GM23338 (cell line): ENCODE data around the gene COG1. TPM values are rescaled to one million over a fixed set of nuclear protein-coding genes. Genes with fewer than 3 reads are reported as not detected.

ENCODE experiments used
- ATAC-seq: fragments of 200-7000 bp; cut with Tn5 transposase; 3 replicates; pipeline ENCODE4 v1.9.1; 2020
- DNase-seq: peaks from one replicate; pipeline ENCODE4 v3.0.0-alpha.2; 2015; ENCODE audit warnings: low spot score
- H2AFZ ChIP-seq: fragments of 200-600 bp; sonication (generic); 2 replicates; pipeline ENCODE4 v1.8.0; 2016; ENCODE audit warnings: antibody characterized with exemption, mild to moderate bottlenecking, moderate library complexity
- H3F3A ChIP-seq: fragments of 200-600 bp; sonication (generic); replicated peaks from 2 replicates; pipeline ENCODE4 v1.8.0; 2017; ENCODE audit warnings: antibody characterized with exemption, mixed run types, low read depth
- H3K27ac ChIP-seq: fragments of 200-600 bp; sonication (generic); 2 replicates; pipeline ENCODE4 v1.6.1; 2016; ENCODE audit warnings: low read depth
- H3K27me3 ChIP-seq: fragments of 200-600 bp; sonication (generic); 2 replicates; pipeline ENCODE4 v1.8.0; 2016; ENCODE audit warnings: mild to moderate bottlenecking, mixed run types, moderate library complexity; ENCODE audit not compliant: insufficient read depth
- H3K36me3 ChIP-seq: fragments of 200-600 bp; sonication (generic); 2 replicates; pipeline ENCODE4 v1.8.0; 2016; ENCODE audit warnings: mild to moderate bottlenecking; ENCODE audit not compliant: insufficient read depth
- H3K4me1 ChIP-seq: fragments of 200-600 bp; sonication (generic); 2 replicates; pipeline ENCODE4 v1.8.0; 2016; ENCODE audit warnings: mild to moderate bottlenecking, moderate library complexity; ENCODE audit not compliant: insufficient read depth
- H3K4me2 ChIP-seq: fragments of 200-600 bp; sonication (generic); 2 replicates; pipeline ENCODE4 v1.7.1; 2017; ENCODE audit warnings: mixed run types
- H3K4me3 ChIP-seq: fragments of 200-600 bp; sonication (generic); 2 replicates; pipeline ENCODE4 v1.6.1; 2016; ENCODE audit warnings: mixed run types
- H3K79me2 ChIP-seq: fragments of 200-600 bp; sonication (generic); replicated peaks from 2 replicates; pipeline ENCODE4 v1.8.0; 2017; ENCODE audit warnings: mild to moderate bottlenecking; ENCODE audit not compliant: insufficient read depth
- H3K9me2 ChIP-seq: fragments of 200-600 bp; sonication (generic); 2 replicates; pipeline ENCODE4 v1.8.0; 2017; ENCODE audit not compliant: insufficient read depth
- H4K20me1 ChIP-seq: fragments of 200-600 bp; sonication (generic); replicated peaks from 2 replicates; pipeline ENCODE4 v1.8.0; 2017; ENCODE audit warnings: mild to moderate bottlenecking; ENCODE audit not compliant: insufficient read depth
- H3K27ac Mint-ChIP-seq: 2 replicates; pipeline ENCODE4 v1.8.0; 2020; ENCODE audit warnings: inconsistent platforms, mild to moderate bottlenecking, moderate library complexity, mixed read lengths
- H3K27me3 Mint-ChIP-seq: 3 replicates; pipeline ENCODE4 v1.8.0; 2022; ENCODE audit warnings: low read depth, mild to moderate bottlenecking, moderate library complexity, mixed read lengths, inconsistent platforms; ENCODE audit not compliant: insufficient read depth, poor library complexity
- H3K36me3 Mint-ChIP-seq: 3 replicates; pipeline ENCODE4 v1.8.0; 2021; ENCODE audit warnings: low read depth, mild to moderate bottlenecking, inconsistent platforms, moderate library complexity, mixed read lengths
- H3K4me1 Mint-ChIP-seq: 3 replicates; pipeline ENCODE4 v1.8.0; 2020; ENCODE audit warnings: mild to moderate bottlenecking, inconsistent platforms, mixed read lengths
- H3K4me3 Mint-ChIP-seq: 3 replicates; pipeline ENCODE4 v1.8.0; 2021; ENCODE audit warnings: moderate library complexity, mild to moderate bottlenecking, inconsistent platforms, mixed read lengths
- H3K9me3 Mint-ChIP-seq: 3 replicates; pipeline ENCODE4 v1.8.0; 2020; ENCODE audit warnings: moderate library complexity, mild to moderate bottlenecking, inconsistent platforms, mixed read lengths
- CREB1 ChIP-seq: fragments of 250-450 bp; sonication (Bioruptor Pico); IDR thresholded peaks from 2 replicates; pipeline ENCODE4 v1.5.0; 2020; ENCODE audit warnings: low read depth, mild to moderate bottlenecking, moderate library complexity
- EZH2 ChIP-seq: fragments of 200-600 bp; sonication (generic); IDR thresholded peaks from one replicate; pipeline ENCODE4 v1.8.0; 2017; ENCODE audit warnings: antibody characterized with exemption, mild to moderate bottlenecking, low read depth; ENCODE audit not compliant: unreplicated experiment
- JUNB ChIP-seq: IDR thresholded peaks from one replicate; pipeline ENCODE4 v1.6.1; 2016; ENCODE audit warnings: antibody characterized with exemption; ENCODE audit not compliant: unreplicated experiment
- POLR2AphosphoS5 ChIP-seq: IDR thresholded peaks from 2 replicates; pipeline ENCODE4 v1.6.1; 2016; ENCODE audit warnings: antibody characterized with exemption, low read depth
- STAT1 ChIP-seq: IDR thresholded peaks from one replicate; pipeline ENCODE4 v1.6.1; 2016; ENCODE audit warnings: antibody characterized with exemption; ENCODE audit not compliant: unreplicated experiment
- ZNF114 ChIP-seq: fragments of 250-450 bp; sonication (Bioruptor Pico); IDR thresholded peaks from 2 replicates; pipeline ENCODE4 v1.5.0; 2020; ENCODE audit warnings: mild to moderate bottlenecking, moderate library complexity
- ZNF331 ChIP-seq: fragments of 250-450 bp; sonication (Bioruptor Pico); IDR thresholded peaks from 2 replicates; pipeline ENCODE4 v1.5.0; 2020; ENCODE audit warnings: low read depth, mild to moderate bottlenecking, moderate library complexity
- polyA plus RNA-seq: library from polyadenylated mRNA; unstranded; fragments of >200 nt; fragmentation: Nextera tagmentation; extraction: Ambion mirVana; gene quantifications from 2 replicates; pipeline ENCODE4 v1.2.1, GENCODE V29; 2016
- total RNA-seq: library from RNA; depleted of rRNA; stranded (reverse); fragments of >200 nt; shearing (Covaris generic); gene quantifications from 2 replicates; pipeline ENCODE4 v1.2.3, GENCODE V29; 2014
- TF ChIP-seq, protein P1 (sequence below): IDR thresholded peaks from 2 replicates; pipeline ENCODE4 v1.6.1; 2016; ENCODE audit warnings: antibody characterized with exemption
- TF ChIP-seq, protein P2 (sequence below): fragments of 250-450 bp; sonication (Bioruptor Pico); IDR thresholded peaks from 2 replicates; pipeline ENCODE4 v1.5.0; 2020; ENCODE audit warnings: mild to moderate bottlenecking, moderate library complexity
- TF ChIP-seq, protein P3 (sequence below), 2 experiments: fragments of 200-600 bp in 1 of 2; sonication (generic) in 1 of 2; conservative IDR thresholded peaks; 2 replicates each; pipeline versions ENCODE4 v1.5.1 to v1.6.1; 2016 to 2017; ENCODE audit warnings: antibody characterized with exemption in 2 of 2, low read depth in 2 of 2, mild to moderate bottlenecking in 2 of 2, moderate library complexity in 1 of 2

COG1 gene
- total and polyA plus RNA-seq, 2 experiments from 2014 or later = 15.0 to 26.1 TPM

DNA sequence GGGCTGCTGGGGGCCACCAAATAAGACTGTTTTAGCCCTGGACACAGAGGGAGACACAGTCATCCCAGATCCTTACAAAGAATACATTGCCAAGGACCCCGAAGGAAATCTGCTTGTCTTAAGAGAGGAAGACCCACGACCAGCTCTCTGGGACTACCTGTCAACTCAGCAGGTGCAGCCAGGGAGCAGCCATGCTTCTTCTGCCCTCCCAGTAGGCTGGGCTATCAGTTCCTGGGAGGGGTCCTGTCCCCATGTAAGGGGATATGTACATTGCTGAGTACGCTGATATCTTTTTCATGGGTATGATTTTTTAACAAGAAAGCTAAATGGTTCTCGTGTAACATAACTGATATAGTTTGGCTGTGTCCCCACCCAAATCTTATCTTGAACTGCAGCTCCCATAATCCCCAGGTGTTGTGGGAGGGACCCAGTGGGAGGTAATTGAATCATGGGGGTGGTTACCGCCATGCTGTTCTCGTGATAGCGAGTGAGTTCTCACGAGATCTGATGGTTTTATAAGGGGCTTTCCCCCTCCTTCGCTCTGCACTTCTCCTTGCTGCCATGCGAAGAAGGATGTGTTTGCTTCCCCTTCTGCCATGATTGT, 16.8 kb upstream of the COG1 start:
- Histone ChIP-seq H3K79me2 (no peaks in the 10 kb centered on the region), H3K27me3 (no peaks in the 10 kb centered on the region), H3F3A (no peaks in the 10 kb centered on the region), H3K4me1 (peaks cover 8% of the 10 kb centered on the region), H3K36me3 (no peaks in the 10 kb centered on the region), H3K4me2 (no peak overlapping the region), H3K4me3 (no peak overlapping the region), H3K9me2 (no peaks in the 10 kb centered on the region), H3K27ac (no peak overlapping the region), H2AFZ (no peak overlapping the region), H4K20me1 (peaks cover 4% of the 10 kb centered on the region)
- H3K27me3 Mint-ChIP-seq = peaks cover 2% of the 10 kb centered on the region
- H3K27ac Mint-ChIP-seq = no peak overlapping the region
- no peak overlapping the region for H3K4me3 Mint-ChIP-seq
- H3K4me1 Mint-ChIP-seq = peaks cover 10% of the 10 kb centered on the region
- ATAC-seq (no peak), DNase-seq (no peak)
- peaks cover 14% of the 10 kb centered on the region; the same call in 2 of the 3 replicates for H3K36me3 Mint-ChIP-seq
- no peak for TF ChIP-seq EZH2
- no peak for TF ChIP-seq JUNB
- no peak for TF ChIP-seq ZNF114
- no peak for TF ChIP-seq ZNF331 (CRISPR knock-in tag)
- no peak for TF ChIP-seq POLR2AphosphoS5
- TF ChIP-seq, protein P1, sequence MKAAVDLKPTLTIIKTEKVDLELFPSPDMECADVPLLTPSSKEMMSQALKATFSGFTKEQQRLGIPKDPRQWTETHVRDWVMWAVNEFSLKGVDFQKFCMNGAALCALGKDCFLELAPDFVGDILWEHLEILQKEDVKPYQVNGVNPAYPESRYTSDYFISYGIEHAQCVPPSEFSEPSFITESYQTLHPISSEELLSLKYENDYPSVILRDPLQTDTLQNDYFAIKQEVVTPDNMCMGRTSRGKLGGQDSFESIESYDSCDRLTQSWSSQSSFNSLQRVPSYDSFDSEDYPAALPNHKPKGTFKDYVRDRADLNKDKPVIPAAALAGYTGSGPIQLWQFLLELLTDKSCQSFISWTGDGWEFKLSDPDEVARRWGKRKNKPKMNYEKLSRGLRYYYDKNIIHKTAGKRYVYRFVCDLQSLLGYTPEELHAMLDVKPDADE = no peak
- H3K9me3 Mint-ChIP-seq = peaks cover 3% of the 10 kb centered on the region; the same call in 1 of the 3 replicates

GRCh38 chr17:73179387-73179786, 13.5 kb upstream of the COG1 start:
- no peaks in the 10 kb centered on the region for H3K27me3 Mint-ChIP-seq
- TF ChIP-seq EZH2 (no peak), CREB1 (CRISPR knock-in tag) (no peak), ZNF331 (CRISPR knock-in tag) (no peak), JUNB (no peak), ZNF114 (no peak), STAT1 (no peak)
- TF ChIP-seq, protein P2, sequence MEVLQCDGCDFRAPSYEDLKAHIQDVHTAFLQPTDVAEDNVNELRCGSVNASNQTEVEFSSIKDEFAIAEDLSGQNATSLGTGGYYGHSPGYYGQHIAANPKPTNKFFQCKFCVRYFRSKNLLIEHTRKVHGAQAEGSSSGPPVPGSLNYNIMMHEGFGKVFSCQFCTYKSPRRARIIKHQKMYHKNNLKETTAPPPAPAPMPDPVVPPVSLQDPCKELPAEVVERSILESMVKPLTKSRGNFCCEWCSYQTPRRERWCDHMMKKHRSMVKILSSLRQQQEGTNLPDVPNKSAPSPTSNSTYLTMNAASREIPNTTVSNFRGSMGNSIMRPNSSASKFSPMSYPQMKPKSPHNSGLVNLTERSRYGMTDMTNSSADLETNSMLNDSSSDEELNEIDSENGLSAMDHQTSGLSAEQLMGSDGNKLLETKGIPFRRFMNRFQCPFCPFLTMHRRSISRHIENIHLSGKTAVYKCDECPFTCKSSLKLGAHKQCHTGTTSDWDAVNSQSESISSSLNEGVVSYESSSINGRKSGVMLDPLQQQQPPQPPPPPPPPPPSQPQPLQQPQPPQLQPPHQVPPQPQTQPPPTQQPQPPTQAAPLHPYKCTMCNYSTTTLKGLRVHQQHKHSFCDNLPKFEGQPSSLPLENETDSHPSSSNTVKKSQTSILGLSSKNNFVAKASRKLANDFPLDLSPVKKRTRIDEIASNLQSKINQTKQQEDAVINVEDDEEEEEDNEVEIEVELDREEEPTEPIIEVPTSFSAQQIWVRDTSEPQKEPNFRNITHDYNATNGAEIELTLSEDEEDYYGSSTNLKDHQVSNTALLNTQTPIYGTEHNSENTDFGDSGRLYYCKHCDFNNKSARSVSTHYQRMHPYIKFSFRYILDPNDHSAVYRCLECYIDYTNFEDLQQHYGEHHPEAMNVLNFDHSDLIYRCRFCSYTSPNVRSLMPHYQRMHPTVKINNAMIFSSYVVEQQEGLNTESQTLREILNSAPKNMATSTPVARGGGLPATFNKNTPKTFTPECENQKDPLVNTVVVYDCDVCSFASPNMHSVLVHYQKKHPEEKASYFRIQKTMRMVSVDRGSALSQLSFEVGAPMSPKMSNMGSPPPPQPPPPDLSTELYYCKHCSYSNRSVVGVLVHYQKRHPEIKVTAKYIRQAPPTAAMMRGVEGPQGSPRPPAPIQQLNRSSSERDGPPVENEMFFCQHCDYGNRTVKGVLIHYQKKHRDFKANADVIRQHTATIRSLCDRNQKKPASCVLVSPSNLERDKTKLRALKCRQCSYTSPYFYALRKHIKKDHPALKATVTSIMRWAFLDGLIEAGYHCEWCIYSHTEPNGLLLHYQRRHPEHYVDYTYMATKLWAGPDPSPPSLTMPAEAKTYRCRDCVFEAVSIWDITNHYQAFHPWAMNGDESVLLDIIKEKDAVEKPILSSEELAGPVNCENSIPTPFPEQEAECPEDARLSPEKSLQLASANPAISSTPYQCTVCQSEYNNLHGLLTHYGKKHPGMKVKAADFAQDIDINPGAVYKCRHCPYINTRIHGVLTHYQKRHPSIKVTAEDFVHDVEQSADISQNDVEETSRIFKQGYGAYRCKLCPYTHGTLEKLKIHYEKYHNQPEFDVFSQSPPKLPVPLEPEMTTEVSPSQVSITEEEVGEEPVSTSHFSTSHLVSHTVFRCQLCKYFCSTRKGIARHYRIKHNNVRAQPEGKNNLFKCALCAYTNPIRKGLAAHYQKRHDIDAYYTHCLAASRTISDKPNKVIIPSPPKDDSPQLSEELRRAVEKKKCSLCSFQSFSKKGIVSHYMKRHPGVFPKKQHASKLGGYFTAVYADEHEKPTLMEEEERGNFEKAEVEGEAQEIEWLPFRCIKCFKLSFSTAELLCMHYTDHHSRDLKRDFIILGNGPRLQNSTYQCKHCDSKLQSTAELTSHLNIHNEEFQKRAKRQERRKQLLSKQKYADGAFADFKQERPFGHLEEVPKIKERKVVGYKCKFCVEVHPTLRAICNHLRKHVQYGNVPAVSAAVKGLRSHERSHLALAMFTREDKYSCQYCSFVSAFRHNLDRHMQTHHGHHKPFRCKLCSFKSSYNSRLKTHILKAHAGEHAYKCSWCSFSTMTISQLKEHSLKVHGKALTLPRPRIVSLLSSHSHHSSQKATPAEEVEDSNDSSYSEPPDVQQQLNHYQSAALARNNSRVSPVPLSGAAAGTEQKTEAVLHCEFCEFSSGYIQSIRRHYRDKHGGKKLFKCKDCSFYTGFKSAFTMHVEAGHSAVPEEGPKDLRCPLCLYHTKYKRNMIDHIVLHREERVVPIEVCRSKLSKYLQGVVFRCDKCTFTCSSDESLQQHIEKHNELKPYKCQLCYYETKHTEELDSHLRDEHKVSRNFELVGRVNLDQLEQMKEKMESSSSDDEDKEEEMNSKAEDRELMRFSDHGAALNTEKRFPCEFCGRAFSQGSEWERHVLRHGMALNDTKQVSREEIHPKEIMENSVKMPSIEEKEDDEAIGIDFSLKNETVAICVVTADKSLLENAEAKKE = no peak
- TF ChIP-seq, protein P1 = no peak
- TF ChIP-seq, protein P3, sequence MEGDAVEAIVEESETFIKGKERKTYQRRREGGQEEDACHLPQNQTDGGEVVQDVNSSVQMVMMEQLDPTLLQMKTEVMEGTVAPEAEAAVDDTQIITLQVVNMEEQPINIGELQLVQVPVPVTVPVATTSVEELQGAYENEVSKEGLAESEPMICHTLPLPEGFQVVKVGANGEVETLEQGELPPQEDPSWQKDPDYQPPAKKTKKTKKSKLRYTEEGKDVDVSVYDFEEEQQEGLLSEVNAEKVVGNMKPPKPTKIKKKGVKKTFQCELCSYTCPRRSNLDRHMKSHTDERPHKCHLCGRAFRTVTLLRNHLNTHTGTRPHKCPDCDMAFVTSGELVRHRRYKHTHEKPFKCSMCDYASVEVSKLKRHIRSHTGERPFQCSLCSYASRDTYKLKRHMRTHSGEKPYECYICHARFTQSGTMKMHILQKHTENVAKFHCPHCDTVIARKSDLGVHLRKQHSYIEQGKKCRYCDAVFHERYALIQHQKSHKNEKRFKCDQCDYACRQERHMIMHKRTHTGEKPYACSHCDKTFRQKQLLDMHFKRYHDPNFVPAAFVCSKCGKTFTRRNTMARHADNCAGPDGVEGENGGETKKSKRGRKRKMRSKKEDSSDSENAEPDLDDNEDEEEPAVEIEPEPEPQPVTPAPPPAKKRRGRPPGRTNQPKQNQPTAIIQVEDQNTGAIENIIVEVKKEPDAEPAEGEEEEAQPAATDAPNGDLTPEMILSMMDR (conservative IDR thresholded peaks at IDR 0.05; ENCODE audit: low read depth in 2 of 2) = no peak

More at GRCh38 chr17:73179387-73179786, 13.5 kb upstream of the COG1 start:
- H3K4me2 ChIP-seq = no peak overlapping the region
- H3K36me3 Mint-ChIP-seq = peaks cover 8% of the 10 kb centered on the region; the same call in 2 of the 3 replicates
- no peaks in the 10 kb centered on the region for H3K4me1 ChIP-seq
- no peaks in the 10 kb centered on the region for H3K36me3 ChIP-seq
- no peaks in the 10 kb centered on the region for H3K79me2 ChIP-seq
- no peak overlapping the region for H3K27ac Mint-ChIP-seq
- no peak overlapping the region for H3K4me3 Mint-ChIP-seq
- no peaks in the 10 kb centered on the region for H3F3A ChIP-seq
- H3K4me3 ChIP-seq = no peak overlapping the region
- no peaks in the 10 kb centered on the region for H3K9me3 Mint-ChIP-seq
- peaks cover 4% of the 10 kb centered on the region for H4K20me1 ChIP-seq
- no peaks in the 10 kb centered on the region; the same call in 2 of the 3 replicates for H3K4me1 Mint-ChIP-seq
- no peaks in the 10 kb centered on the region for H3K27me3 ChIP-seq
- H3K9me2 ChIP-seq = no peaks in the 10 kb centered on the region
- no peak overlapping the region for H2AFZ ChIP-seq
- DNase-seq = no peak
- ATAC-seq = no peak
- no peak overlapping the region for H3K27ac ChIP-seq
